K562 (cell line): ENCODE measurements around the gene ZNF487. TPM values are rescaled to one million over a fixed set of nuclear protein-coding genes. Genes with fewer than 3 reads are reported as not detected.
A peak's percentile ranks its signal among the peaks of the same experiment; 100 is the strongest.

Source experiments
- BDP1 ChIP-seq: IDR thresholded peaks from 3 replicates; pipeline ENCODE4 v1.6.1; 2011; ENCODE audit not compliant: insufficient read length, insufficient read depth
- BRF1 ChIP-seq: IDR thresholded peaks from 3 replicates; pipeline ENCODE4 v1.6.1; 2011; ENCODE audit warnings: borderline replicate concordance, mild to moderate bottlenecking; ENCODE audit not compliant: insufficient read length; ENCODE audit errors: extremely low read depth
- ESRRB ChIP-seq: fragments of 250-450 bp; sonication (Bioruptor Pico); IDR thresholded peaks from 2 replicates; pipeline ENCODE4 v1.5.0; 2020; ENCODE audit warnings: mild to moderate bottlenecking, moderate library complexity, borderline replicate concordance
- HDAC3 ChIP-seq: fragments of 450-650 bp; IDR thresholded peaks from 2 replicates; pipeline ENCODE4 v1.6.1; 2018; ENCODE audit warnings: borderline replicate concordance, mild to moderate bottlenecking, moderate library complexity; ENCODE audit not compliant: partially characterized antibody
- ILK ChIP-seq: fragments of 450-650 bp; IDR thresholded peaks from 2 replicates; pipeline ENCODE4 v1.6.1; 2016; ENCODE audit warnings: missing genetic modification characterization, low read depth, mild to moderate bottlenecking, missing compliant biosample characterization, moderate library complexity, borderline replicate concordance
- PBX2 ChIP-seq, 2 experiments: IDR thresholded peaks in 1 of 2; conservative IDR thresholded peaks in 1 of 2; 2 replicates each; pipeline ENCODE4 v1.6.1; 2016; ENCODE audit warnings: low read depth in 2 of 2, mild to moderate bottlenecking in 1 of 2, missing compliant biosample characterization in 1 of 2, missing genetic modification characterization in 1 of 2, moderate library complexity in 1 of 2
- PHB ChIP-seq: fragments of 250-450 bp; sonication (Bioruptor Pico); IDR thresholded peaks from 2 replicates; pipeline ENCODE4 v1.5.0; 2021
- REST ChIP-seq, 2 experiments: fragments of 450-650 bp; formaldehyde crosslinking in 1 of 2; IDR thresholded peaks; 2 replicates each; pipeline versions ENCODE4 v1.4.0 to v1.6.1; 2014 to 2020; ENCODE audit warnings: mild to moderate bottlenecking in 2 of 2, borderline replicate concordance in 1 of 2, low read depth in 1 of 2
- TSC22D4 ChIP-seq: fragments of 450-650 bp; IDR thresholded peaks from 2 replicates; pipeline ENCODE4 v1.6.1; 2016; ENCODE audit warnings: missing genetic modification characterization, missing biosample characterization, control low read depth
- ZNF695 ChIP-seq: fragments of 450-650 bp; formaldehyde crosslinking; IDR thresholded peaks from 2 replicates; pipeline ENCODE4 v1.4.0; 2020; ENCODE audit warnings: mild to moderate bottlenecking, moderate library complexity
- polyA plus RNA-seq, 8 experiments: library from polyadenylated mRNA; depleted of rRNA in 4 of 8; stranded (reverse) in 5 of 8; unstranded in 3 of 8; fragments of >200 nt; fragmentation: Nextera tagmentation in 2 of 8; fragmentation: Illumina TruSeq in 1 of 8; extraction: Ambion mirVana in 2 of 8; extraction: Trizol in 1 of 8; gene quantifications; 2 replicates each; pipeline versions ENCODE4 v1.2.1 to v1.2.3, GENCODE V29; 2011 to 2014; ENCODE audit warnings: inconsistent platforms in 1 of 8, missing spikeins in 1 of 8
- total RNA-seq, 7 experiments: library from RNA; depleted of rRNA in 6 of 7; stranded (reverse); fragments of >200 nt in 6 of 7; fragmentation: Illumina TruSeq in 2 of 7; extraction: Trizol in 2 of 7; gene quantifications; 2 replicates each; pipeline versions ENCODE4 v1.2.1 to v1.2.3, GENCODE V29; 2011 to 2021; ENCODE audit warnings: low replicate concordance in 1 of 7
- TF ChIP-seq, protein P1 (sequence below): IDR thresholded peaks from 2 replicates; pipeline ENCODE4 v1.6.1; 2012; ENCODE audit warnings: low read depth, low read length, improper control_type of control experiment, borderline replicate concordance
- TF ChIP-seq, protein P2 (sequence below): fragments of 250-450 bp; sonication (Bioruptor Pico); IDR thresholded peaks from 2 replicates; pipeline ENCODE4 v1.5.0; 2021

ZNF487 gene
- total and polyA plus RNA-seq, 9 of the 15 experiments (the other 6 are each of a cell fraction or from before 2014, with no cell fraction given) = 1.9 to 6.5 (median 4.2) TPM

DNA sequence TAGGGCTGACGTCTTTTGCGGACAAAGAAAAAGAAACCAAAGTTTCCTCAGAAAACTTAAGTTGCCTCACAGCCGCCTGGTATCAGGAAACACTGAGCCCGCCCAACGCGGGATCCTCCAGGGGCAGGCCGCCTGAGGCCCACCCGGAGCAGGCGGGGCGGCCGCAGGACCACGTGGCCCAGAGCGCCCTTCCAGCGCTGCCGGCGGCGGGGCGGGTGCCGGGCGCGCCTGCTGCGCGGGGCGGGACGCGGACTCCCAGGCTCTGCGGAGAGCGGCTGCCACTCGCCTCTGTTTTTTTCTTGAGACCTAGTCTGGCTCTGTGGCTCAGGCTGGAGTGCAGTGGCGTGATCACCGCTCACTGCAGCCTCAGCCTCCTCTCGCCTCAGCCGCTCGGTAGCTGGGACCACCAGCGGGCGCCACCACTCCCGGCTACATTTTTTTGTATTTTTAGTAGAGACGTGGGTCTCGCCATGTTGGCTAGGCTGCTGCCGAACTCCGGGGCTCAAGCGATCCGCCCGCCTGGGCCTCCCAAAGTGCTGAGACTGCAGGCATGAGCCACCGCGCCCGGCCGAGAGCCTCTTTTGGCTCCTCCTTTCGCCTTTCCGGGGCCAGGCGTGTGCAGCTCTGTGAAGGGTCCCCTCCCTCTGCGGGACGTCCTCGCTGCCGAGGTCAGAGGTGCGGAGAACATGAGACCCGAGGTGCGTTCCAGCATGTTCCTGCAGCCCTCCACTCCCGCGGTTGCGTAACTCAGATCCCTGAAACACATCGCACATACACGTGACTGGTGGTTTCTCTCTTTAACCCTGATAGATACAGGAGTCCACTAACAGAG, 16.3 kb upstream of the ZNF487 start (continued):
- TF ChIP-seq REST (IDR thresholded peaks at IDR 0.05; ENCODE audit: borderline replicate concordance) = peak; percentile 49
- TF ChIP-seq REST (CRISPR knock-in tag; IDR thresholded peaks at IDR 0.05; ENCODE audit: low read depth) = no peak
- TF ChIP-seq ESRRB (CRISPR knock-in tag) = no peak
- TF ChIP-seq, protein P1, sequence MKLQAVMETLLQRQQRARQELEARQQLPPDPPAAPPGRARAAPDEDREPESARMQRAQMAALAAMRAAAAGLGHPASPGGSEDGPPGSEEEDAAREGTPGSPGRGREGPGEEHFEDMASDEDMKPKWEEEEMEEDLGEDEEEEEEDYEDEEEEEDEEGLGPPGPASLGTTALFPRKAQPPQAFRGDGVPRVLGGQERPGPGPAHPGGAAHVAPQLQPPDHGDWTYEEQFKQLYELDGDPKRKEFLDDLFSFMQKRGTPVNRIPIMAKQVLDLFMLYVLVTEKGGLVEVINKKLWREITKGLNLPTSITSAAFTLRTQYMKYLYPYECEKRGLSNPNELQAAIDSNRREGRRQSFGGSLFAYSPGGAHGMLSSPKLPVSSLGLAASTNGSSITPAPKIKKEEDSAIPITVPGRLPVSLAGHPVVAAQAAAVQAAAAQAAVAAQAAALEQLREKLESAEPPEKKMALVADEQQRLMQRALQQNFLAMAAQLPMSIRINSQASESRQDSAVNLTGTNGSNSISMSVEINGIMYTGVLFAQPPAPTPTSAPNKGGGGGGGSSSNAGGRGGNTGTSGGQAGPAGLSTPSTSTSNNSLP = no peak
- TF ChIP-seq BDP1 = no peak
- no peak for TF ChIP-seq ILK
- no peak for TF ChIP-seq BRF1
- TF ChIP-seq PBX2 (CRISPR knock-in tag; IDR thresholded peaks at IDR 0.05; ENCODE audit: low read depth) = no peak
- no peak for TF ChIP-seq PBX2 (tag; conservative IDR thresholded peaks at IDR 0.05; ENCODE audit: low read depth)
- TF ChIP-seq, protein P2, sequence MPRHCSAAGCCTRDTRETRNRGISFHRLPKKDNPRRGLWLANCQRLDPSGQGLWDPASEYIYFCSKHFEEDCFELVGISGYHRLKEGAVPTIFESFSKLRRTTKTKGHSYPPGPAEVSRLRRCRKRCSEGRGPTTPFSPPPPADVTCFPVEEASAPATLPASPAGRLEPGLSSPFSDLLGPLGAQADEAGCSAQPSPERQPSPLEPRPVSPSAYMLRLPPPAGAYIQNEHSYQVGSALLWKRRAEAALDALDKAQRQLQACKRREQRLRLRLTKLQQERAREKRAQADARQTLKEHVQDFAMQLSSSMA (CRISPR knock-in tag) = no peak
- TF ChIP-seq ZNF695 = no peak
- no peak for TF ChIP-seq HDAC3
- TF ChIP-seq TSC22D4 = no peak
- TF ChIP-seq PHB (CRISPR knock-in tag) = no peak
